GM19324 (cell line): Measurements from ENCODE around the gene AKAIN1.

ENCODE experiments used
- ATAC-seq: cut with Tn5 transposase; IDR thresholded peaks from one replicate; pipeline ENCODE4 v1.9.1; 2021; ENCODE audit warnings: mild to moderate bottlenecking, moderate library complexity; ENCODE audit not compliant: unreplicated experiment, low FRiP score

Gene AKAIN1

DNA sequence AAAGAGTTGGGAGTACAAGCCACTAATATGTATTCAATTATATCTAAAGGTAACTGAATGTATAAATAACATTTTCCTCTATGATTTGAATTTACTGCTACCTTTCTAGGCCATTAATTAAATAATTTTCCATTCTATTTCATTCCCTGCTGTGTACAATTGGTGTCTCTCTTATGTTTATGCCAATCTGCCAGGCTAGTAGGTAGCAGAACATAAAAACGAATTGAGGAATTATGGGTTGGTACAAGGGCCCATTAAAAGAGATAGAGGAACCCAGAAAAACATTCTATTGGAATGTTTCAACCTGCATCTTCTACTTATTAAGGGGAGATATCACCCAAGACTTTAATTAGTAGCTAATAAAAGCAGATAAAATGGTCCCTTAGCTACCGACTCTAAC, 32.2 kb downstream of the AKAIN1 start:
- no peak for ATAC-seq

DNA sequence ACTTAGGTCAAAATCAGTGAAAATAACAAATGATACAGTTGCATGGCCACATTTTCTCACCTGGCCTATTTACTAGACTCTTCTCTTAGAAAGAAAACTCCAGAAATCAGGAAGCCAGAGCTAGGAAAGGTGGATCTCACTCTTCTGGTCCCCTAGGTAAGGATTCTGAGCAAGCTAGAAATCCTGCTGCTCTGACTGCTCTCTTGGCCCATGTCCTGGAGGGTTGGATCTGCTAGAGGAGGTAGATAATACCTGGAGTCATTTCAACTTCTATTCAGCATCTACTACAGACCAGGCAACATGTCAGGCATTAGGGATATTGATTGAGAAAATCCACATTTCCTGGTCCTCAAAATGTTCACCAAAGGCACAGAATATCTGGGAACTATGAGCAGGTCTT, 34.9 kb downstream of the AKAIN1 start:
- no peak for ATAC-seq

DNA sequence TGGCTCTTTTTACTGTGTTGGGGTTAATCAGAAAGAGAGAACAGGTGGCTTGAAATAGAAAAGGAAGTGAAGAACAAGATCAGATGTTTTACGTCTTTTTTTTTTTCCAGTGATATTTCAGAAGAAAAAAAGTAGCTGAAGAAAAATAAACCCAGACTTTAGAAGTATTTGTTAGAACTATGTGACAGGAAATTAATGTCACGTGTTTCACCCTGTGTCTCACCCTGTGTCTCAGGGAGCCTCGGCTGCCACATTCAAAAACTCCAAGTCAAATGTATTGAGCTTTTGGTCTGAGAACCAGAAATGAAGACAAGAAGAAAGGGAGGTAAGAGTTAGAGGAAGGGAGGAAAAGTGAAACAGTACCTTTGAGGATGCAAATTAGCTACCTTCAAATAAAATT, 38.0 kb downstream of the AKAIN1 start:
- ATAC-seq = no peak

DNA sequence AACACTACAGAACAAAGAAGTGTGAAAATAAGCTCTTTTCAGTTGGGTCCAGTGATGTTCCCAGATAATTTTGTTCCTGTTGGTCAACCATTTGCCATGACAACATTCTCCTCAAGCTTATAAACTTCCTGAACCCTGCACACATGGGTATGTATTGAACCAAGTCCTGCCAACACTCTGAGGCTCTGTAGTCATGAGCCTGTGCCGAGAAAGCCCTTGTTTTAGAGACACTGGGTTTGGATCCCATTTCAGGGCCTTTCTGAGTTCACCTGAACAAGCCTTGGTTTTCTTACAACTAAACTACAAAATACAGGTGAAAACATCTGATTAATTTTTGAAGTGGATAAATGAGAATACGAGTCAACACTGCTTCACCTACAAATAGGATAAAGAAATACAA, 38.5 kb downstream of the AKAIN1 start:
- no peak for ATAC-seq

DNA sequence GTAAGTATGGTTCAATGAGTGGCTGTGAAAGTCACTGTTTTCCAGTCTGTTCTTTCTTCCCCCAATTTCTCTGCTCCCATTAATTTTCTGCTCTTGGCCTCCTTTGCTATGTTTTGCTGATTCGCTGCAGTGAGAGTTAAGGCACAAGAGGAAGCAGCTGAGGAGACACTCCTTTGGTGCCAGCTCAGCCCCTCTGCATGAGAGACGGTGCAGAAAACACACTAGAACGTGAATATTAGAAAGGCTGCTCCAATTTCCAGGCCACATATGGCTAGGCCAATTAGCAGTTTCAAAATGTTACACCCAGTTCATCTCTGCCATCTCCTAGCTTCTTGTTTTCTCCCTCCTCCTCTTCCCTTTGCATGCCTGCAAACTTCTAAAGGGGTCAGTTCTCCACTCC, 38.9 kb downstream of the AKAIN1 start:
- no peak for ATAC-seq

DNA sequence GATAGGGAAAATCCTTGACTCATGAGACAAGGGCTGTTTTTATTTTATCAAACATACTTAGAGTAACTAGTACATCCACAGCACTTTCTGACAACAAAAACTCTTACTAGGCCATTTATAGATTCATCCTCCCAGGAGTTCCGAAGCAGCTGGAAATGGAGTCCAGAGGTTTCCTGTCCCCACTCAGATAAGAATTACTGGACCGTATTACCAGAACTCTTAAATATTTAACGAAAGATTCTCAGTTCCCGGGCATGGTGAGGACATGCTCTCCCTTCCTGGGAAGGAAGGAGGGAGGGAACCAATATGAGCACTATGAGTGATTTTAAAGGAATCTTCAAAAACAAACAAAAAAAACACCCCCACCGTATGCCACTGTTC, 41.2 kb downstream of the AKAIN1 start:
- ATAC-seq = no peak

DNA sequence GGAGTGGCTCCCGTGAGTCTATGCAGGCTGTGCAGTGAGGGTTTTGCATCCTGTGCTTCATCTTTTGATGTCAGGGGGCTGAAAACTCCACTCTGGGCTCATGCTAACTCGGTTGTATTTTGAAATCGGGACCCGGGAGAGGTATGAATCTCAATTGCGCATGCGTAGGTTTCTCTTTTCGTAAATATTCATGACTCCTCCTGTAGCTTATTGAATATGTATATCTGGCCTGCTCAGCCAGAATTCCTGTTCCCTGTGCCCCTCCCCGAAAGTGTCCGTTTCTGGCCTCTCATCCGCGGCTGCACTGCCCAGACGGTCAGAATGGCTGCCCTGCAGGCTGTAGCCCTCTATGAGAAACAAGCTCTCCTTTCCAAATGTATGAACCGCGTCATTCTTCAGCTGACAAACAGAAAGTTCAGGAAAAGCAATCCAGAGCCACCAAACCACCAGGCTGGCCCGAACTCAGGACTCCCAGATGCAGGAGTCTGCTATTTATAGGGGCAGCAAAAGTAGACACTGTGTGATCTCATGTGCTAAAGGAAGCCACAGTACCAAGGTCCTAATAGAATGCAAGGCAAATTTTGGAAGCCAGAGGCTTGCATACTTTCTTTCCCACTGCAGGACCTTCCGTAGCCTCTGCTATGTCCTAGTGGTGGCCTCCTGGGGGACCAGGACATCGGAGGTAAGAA, 41.7 kb downstream of the AKAIN1 start:
- ATAC-seq = no peak

DNA sequence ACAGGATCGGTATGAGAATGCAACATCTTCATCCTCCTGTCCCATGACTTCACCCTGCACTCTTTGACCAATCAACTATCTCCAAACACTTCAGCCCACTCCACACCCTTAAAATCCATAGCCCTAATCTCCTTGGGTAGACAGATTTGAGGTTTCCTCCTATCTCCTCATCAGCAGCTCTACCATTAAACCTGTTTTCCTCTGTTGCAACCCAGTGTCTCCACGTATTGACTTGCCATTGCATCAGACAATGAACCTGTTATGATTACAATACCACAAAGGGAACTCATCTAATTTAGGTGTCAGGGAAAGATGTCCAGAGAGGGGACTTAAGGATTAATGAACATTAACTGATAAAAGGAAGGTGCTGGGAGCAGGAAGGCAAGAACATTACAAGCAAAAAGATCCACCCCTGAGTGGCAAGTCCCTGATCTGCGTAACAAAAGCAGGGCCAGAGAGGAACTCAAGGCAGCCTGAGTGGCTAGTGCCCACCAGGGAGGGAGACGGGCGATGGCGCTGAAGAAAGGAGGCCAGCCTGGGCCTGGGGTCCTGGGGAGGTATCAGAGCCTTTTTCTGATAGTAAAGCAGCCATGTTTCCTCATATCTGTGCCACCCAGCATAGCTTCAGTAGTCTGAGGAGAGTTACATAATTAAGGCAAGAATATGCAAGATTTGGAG, 44.6 kb downstream of the AKAIN1 start:
- no peak for ATAC-seq

DNA sequence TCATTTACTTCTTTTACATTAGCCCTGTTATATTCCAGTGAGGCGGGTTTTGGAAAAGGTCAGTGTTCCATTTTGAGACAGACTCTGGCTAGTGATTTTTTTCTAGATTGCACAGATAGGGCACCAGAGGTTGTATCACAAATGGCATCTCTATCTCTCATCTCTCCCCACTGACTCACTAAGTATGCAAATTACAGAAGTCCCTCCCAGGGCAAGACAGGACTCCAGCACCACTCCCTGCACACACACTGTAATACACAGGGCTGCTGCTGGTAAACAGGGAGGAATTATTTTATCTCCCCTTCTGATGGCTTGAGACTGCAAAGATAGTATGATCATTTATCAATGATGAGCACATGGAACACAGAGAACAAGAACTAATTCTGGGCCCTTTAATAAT, 46.2 kb downstream of the AKAIN1 start:
- no peak for ATAC-seq

DNA sequence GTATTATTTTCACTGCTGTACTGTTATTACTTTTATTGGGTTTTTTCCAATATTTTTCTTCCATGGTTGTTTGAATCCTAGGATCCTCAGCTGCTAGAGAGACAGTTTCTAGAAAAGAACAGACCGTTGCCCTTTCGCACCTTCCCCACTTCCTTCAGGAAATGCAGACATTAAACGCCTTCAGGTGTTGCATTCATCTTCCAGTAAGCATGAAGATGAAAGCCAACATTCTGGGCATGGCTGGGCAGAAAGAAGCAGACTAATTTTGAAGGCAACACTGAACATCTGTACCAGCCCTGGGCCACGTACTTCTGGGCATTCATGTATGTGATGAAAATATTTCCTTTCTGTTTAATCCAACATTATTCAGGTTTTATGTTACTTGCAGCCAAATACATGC, 51.0 kb downstream of the AKAIN1 start:
- ATAC-seq = no peak

DNA sequence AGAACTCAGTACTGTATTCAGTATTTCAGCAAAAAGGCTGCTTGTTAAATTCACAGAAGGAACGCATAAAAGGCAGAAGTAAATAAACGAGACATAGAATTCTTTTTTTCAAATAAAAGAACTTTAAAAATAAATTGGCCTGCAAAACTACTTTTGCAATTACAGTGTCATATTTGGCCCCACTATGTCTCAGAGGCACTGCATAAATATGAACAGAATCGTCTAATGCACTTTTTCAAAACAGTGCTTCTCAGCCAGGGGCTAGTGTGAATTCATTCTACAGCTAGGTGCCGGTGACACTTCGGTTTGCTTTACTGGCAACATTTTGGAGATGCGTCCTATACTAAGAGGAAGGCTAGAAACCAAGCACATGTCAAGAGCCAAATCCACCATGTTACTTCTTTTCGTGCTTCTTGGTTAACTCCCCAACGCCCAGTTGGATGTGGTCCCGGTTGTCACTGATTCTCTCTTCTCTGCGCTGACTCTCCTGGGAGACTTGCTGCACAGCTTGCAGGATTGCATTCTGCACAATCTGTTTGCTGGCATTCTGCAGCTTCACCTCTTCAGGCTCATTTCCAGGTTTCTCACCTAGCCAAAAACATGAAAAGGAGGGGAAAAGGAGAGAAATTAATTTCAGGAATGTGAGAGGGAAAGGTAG, 51.8 kb downstream of the AKAIN1 start:
- ATAC-seq = no peak

DNA sequence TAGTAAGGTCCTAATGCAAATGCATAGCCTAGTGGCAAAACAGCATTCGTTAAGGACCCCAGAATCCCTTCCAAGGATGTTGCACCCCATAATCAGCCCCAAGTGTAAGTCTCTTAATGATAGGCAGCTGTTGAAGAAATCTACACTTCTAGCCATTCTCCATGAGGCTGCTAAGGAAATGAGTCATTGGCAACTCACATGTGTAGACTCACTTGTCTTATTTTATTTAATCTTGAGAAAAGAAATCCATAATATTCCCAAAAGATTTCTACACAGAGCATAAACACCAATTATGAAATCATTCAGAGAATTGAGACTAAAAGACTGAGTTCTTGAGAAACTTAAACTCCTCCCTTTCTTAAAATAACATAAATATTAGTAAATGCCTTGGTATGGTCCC, 52.4 kb downstream of the AKAIN1 start:
- no peak for ATAC-seq

DNA sequence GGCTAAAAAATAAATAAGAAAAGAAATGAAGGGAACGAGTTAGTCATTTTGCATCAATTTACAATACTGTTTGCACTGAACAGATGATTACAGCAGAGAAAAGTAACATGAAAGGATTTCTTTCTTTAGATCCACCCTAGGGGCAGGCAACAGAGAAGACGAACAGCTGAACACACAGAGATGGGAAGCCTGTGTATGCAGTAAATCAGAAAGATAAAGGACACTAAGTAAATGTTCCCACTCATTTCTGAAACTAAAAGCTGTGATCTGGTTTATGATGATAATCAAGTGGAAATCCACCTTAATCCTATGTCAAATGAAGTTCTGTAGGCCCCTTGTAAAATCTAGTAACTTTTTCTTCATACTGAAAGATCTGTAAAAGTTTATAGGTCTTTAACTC, 54.2 kb downstream of the AKAIN1 start:
- ATAC-seq = no peak

DNA sequence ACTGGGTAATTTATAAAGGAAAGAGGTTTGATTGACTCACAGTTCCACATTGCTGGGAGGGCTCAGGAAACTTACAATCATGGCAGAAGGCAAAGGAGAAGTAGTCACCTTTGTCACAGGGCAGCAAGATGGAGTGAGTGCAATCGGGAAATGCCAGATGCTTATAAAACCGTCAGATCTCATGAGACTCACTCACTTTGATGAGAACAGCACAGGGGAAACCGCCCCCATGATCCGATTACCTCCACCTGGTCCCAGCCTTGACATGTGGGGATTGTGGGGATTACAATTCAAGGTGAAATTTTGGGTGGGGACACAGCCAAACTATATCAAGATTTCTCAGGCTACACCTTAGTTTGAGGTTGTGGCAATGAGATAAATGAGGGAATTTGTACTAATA, 54.9 kb downstream of the AKAIN1 start:
- ATAC-seq = no peak

DNA sequence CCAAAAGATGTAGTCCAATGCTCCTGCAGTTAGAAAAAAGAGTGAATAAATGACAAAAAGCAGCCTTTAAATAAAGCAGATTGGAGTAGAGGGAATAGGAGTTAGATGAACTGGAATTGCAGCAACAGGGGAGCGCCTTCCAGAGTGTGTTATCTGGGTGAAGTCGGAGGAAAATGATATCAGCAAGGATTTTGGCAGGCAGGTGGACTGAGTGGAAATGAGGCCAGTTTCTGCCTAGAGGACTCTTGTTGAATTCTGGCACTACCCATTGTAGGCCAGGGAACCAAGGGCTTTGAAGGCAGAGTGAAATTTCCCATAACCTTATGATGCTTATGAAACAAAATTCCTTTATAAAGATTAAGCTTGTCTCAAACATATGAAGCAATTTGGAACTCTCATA, 59.8 kb downstream of the AKAIN1 start:
- ATAC-seq = no peak

DNA sequence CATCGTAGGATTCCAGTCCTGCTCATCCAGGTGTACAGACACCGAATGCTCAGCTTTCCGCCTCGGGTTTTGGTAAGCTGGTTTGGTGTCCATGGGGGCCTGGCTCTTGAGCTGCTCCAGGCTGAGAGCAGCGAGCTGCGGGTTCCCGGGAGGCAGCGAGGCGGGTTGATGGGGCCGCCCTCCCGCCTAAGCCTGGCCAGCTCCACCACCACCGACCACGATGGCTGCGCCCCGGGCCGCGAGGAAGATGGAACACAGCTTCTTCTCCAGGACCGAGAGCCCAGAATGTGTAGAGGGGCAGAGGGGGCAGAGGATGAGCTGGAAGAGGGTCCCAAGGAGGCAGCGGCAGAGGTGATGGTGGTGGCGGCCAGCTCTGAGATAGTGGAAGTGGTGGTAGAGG, 64.1 kb downstream of the AKAIN1 start:
- ATAC-seq = no peak

DNA sequence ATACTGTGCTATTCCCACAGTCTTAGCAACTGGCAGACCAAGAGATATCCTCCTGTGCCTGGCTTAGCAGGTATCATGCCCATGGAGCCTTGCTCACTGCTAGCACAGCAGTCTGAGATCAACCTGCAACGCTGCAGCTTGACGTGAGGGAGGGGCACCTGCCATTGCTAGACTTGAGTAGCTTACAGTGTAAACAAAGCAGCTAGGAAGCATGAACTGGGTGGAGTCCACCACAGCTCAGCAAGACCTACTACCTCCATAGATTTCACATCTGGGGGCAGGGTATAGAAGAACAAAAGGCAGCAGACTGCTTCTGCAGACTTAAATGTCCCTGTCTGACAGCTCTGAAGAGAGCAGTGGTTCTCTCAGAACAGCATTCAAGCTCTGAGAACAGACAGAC, 74.8 kb downstream of the AKAIN1 start:
- ATAC-seq = no peak

DNA sequence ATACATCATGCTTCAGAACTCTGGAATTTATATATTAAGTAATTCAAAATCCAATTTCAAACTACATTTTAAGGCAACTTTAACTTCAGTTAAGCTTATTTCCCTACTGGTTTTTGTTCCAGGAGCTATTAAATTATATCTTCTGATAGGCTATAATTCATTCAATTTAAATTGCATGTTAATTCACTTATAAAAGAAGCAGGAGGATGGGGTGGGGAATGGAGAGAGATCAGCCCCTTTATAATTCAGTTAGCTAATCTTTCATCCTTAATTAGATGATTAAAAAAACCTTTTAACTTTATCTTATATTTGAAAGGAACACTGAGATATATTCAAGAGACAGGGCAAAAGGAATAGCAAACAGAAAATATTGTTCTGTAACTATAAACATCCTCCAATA, 86.8 kb downstream of the AKAIN1 start:
- ATAC-seq = no peak

DNA sequence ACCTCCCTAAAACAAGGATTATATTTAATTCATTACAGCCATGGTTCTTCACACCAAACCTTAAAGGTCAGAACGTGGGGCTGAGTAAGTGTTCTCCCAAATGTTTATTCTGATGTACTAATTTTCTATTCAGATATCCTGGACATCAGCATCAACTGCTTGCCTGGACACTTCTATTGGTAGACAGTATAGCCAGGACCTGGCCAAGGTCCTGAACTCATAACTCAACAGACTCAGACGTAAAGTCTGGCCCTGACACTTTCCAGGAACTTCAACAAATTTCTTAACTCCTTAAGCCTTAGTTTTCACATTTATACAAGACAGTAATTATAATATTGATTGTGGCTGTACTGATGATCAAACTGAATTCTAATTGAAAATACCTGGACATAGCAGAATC, 89.1 kb downstream of the AKAIN1 start:
- ATAC-seq = no peak

DNA sequence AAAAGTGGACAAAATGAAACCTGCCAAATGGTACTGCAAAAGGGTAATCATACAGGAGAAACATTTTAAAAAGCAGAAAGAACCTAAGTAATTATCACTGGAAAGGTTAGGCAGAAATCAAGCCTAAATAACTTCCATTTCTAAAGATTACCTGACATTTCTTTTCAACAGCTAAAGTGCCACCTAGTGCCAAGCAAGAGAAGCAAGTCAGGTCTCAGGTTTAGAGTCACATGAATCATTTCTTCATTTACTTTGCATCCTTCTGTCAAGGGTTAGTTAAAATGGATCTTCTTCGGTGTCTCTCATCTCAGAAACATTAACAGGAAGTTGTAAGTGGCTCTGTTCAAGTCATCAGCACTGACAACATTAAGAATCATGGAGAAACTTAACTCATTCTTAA, 90.3 kb downstream of the AKAIN1 start:
- no peak for ATAC-seq

DNA sequence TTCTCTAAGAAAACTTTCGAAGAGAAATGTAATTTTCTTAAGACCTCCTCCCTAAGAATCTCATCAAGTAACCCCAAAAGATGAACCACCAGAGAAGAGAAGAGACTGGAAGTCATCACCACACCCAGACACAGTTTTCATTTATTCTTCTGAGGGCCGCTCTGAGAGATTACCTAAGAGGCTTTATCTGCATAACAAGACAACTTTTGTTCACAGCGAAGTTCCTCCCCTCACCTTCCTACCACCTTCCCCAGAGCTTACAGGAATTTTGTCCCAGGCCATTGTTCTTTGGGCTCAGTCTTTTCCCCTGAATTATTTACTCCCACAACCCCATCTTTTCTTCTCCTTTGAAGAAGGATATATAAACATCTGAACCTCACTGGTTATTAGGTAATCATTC, 92.8 kb downstream of the AKAIN1 start:
- no peak for ATAC-seq

DNA sequence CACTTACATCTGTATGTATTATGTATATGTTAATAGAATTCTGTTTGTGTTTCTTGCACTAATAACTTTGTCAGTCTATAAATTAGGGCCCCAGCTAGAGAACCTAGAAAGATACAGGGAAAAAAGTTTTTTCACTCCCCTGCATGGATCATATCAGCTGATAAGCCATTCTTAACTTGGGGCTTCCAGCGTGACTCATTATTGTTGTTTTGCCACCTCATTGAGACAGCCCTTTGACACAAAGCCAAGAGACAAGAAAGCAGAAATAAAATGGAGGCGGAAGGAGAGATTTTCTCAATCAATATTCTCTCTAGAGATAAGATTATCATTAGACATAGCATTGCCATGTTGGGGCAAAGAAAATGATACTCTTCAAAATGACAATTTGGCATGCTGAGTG, 93.4 kb downstream of the AKAIN1 start:
- no peak for ATAC-seq
